Medulla oblongata (tissue), 1 donor: ENCODE data around the gene TMEM198.
A peak's percentile ranks its signal among the peaks of the same experiment; 100 is the strongest.

Experiments used
- DNase-seq: peaks from one replicate; pipeline ENCODE4 v3.0.0-alpha.2; 2015; ENCODE audit errors: extremely low spot score

Gene TMEM198

DNA sequence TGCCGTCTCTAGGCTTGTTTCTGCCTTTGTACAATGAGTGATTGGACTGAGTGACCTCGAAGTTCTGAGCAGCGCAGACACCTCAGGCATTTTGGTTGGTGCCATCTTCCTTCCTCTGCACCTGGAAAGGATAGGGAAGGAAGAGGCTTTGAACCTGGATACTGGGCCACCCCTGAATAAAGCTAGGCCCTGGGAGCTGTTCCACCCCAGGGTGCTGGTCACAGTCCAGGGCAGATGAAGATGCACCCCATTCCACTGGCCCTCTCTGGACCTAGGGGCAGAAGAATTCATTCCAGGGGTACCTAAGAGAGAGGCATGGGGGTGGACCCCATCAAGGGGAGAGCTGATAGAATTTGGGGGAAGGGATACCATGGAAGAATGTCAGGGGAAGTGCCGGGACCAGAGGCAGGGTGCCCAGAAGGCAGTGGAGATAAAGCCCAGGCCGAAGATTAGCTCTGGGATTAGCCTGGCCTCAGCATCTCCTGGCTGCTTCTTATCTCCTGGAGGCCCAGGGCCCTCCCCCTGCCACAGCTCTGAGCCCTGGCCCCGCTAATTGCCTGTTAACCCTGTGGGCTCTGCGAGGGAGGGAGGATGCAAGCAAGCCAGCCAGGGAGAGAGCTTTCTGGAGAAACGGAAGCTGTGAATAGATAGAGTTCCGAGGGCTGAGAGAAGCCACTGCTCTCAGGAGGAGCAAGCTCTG is 18.1 kb upstream of the TMEM198 start:
- no peak for DNase-seq

DNA sequence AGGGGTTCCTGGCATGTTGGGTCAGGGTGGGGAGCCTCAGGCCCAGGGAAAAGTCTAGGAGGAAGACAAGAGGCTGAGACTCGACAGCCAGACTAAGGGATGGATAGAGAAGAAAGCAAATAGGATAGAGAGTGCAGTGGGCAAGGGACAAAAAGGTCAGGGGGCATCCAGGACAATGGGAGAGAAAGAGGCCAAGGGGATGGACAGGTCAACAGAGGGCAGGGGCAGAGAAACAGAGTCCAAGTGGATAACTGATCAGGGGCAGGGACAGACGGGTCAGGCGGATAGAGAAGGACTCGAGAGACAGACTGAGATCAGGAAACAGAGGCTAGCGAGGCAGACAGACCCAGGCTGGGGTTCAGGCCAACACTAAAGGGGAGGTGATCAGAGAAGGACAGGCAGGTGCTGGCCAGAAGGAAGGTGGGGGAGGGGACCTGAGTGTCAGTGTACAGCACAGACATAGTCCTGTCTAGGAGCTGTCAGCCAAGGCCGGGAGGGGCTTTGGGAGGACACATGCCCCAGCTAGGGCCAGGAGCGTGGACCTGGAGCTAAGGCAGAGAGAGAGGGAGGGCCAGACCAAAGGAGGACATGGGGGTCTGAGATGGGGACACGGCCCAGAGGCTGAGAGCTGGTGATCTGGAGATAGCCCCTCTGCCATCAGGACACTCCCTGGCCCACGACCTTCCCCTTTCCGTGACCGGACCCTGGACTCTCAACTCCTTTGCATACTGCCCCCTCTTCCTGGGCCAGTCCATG is 17.3 kb upstream of the TMEM198 start:
- DNase-seq, result no peak

DNA sequence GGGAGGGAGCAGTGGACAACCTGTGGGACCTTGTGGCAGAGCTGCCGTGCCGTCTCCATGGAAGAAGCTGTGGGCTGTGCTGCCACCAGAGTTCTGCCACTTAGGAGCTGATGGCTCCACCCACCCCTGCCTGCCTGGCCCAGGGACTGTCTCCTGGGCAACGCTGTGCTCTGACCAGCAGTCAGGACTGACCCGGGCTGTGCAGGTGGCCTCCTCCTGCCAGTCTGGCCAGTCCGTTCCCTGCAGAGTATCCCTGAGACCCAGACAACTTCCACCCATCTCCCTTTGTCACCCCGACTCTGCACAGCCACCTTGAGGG is 16.8 kb upstream of the TMEM198 start:
- DNase-seq, result no peak

DNA sequence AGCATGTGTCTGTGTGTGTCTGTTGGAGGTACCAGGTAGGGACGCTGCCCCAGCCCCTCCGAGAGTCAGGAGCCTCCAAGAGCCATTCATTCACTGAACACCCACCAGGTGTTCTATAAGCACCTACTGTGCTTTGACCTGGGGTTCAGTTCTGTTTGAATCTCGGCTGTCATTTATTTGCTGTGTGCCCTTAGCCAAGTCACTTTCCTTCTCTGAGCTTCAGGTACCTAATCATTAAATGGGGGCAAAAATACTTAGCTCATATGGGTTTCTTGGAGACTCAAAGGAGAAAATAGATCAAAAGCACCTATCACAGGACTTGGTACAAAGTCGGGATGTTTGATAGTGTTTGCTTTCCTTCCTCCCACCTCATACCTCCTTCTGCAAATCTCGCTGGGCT is 16.4 kb upstream of the TMEM198 start:
- DNase-seq, result no peak

DNA sequence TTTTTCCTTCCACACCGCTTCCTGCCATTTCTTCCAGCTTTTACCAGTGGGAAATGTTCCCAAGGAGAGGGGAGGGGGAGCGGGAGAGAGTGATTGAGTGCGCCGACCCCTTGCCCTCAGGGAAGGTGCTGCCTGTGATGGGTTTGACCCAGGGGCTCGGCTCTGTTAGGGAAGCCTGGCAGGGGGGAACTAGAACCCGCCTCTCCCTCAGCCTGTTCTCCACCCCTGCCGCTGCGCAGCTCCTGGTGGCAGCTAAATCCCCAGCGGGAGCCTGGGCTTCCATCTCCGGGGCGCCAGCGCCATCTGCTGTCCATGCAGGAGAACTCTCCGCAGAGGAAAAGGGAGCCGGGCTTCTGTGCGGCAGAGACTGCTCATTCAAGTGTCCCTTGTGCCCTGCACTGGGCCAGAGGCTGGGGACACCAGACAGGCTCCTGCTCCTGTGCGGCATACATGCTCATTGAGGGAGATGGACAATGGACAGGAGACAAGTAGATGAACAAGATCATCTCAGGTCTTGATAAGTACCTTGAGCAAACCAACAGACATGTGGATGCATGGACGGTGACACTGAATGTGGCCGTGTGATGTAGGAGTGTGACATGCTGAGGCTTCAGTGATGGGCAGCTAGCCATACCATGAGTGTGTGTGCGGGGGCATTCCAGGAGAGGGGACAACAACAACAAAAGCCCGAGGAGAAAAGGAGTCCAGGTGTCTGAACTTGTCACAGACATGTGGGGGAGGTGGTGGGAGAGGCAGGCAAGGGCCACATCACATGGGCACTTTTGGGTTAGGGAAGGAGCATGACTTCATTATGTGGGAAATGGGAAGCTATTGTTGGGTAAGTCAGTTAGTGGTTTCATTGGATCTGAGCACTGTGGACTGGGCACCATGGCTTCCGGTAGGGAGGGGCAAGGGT is 13.5 kb upstream of the TMEM198 start:
- peak; percentile 91 for DNase-seq

DNA sequence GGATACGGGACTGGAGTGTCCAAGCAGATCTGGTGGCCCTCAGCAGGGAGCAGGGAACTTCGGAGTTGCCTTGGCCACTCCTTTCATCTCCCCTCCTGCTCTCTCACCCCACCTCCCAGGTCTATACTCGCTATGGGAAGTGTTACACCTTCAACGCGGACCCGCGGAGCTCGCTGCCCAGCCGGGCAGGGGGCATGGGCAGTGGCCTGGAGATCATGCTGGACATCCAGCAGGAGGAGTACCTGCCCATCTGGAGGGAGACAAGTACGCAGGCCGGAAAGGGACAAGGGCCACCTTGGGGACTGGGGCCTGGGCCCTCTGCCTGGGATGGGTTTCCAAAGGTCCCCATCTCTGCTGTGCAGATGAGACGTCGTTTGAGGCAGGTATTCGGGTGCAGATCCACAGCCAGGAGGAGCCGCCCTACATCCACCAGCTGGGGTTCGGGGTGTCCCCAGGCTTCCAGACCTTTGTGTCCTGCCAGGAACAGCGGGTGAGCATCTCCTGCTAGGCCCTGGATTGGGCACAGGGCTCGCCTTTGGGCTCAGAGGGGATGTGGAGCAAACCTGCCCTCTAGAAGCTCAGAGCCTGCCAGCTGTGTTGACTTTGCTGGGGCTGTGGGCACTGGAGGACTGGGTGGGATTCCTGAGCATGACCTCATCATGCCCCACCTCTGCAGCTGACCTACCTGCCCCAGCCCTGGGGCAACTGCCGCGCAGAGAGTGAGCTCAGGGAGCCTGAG is 12.0 kb upstream of the TMEM198 start:
- no peak for DNase-seq

DNA sequence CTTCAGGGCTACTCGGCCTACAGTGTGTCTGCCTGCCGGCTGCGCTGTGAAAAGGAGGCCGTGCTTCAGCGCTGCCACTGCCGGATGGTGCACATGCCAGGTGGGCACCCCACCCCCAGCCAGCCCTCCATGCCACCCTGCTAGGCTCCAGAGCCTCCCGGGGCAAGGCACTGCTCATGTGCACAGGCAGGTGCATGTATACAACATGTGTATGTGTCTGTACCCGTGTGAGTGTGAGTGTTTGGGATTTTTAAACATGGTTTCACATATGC is 11.5 kb upstream of the TMEM198 start:
- no peak for DNase-seq

DNA sequence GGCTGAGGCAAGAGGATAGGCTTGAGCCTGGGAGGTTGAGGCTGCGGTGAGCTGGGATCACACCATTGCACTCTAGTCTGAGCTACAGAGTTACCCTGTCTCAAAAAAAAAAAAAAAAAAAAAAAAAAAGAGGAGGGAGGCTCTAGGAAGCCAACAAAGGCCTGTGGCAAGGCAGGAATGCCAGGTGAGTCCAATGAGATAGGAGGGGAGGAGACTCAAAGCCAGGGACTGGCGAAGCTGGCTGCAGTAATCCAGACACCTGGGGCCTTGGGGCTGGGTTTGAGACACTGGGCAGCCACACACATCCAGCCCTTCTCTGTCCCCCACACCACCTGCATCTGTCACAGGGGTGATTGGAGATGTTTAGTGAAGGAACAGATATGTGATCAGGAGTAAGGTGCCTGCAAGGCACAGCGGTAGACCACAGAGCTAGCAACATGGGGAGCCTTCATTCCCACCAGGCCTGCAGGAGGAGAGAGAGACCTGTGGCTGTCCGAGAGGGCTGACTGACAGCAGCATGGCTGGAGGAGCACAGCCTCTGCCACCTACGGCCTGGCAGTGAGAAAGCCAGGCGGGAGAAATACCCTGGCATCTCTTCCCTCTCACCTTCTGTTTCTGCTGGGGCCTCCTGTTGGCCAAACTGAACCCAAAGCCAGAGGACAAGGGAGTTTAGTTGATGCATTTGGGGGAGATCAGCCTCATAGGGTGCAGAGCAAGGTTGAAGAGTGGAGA is 9.7 kb upstream of the TMEM198 start:
- DNase-seq, result no peak

DNA sequence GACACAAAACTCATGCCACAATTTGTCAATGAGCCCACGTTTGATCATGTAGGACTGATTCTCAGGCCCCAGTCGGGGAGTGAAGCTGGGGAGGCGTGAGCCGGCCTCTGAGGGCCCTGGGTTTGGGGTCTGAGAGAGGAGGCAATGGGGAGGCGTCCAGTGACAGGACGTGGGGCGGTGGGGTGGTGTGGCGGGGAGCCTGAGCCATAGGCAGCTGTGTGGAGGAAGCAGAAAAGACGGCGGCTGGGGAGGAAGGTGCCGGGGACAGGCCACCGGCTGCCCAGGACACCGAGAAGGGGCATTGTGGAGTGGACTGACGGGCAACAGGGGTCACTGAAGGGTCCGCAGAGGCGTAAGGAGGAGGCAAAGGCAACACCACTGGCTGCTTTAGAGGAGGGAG is 7.4 kb upstream of the TMEM198 start:
- no peak for DNase-seq

DNA sequence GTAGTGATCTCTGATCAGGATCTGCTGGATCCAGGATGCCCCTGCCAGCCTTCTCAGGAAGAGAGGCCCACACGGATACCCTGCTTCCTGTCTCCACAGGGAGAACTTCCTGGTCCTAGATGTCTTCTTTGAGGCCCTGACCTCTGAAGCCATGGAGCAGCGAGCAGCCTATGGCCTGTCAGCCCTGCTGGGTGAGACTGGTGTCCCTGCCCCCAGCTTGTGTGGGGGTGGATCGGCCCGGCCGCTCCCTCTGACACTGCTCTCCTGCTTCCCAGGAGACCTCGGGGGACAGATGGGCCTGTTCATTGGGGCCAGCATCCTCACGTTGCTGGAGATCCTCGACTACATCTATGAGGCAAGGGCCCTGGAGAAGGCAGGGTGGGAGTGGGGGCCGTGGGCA is 6.9 kb upstream of the TMEM198 start:
- no peak for DNase-seq

DNA sequence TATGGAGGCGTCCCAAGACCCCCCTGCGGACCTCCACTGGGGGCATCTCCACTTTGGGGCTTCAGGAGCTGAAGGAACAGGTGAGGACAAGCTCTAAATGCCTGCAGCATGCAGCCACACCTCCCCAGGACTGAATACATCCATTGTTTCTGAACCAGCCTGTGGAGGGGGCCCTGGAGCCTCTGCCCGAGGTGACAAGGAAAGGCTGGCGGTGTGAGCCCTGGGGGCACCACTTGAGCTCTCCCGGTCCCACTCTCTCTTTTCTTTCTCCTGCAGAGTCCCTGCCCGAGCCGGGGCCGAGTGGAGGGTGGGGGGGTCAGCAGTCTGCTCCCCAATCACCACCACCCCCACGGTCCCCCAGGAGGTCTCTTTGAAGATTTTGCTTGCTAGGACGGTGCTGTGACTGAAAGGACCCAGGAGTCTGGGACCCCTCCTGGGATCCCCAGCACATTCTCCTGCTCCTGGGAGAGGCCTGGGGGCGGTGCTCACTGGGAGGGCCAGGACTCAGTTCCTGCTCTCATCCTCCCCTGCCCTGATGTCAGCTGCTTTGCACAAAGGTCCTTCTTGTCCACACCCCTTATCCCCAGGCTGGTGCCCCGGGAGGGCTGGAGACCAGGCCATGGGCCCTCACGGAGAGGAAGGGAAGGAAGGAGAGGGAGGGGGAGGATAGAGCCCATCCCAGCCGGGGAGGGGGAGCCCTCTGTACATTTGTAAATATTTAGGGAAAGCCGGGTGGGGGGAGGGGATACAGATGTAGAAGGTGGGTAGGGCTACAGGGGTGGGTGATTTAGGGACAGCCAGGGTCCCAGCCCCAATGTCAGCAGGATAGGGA is 6.0 kb upstream of the TMEM198 start:
- peak; percentile 43 for DNase-seq

DNA sequence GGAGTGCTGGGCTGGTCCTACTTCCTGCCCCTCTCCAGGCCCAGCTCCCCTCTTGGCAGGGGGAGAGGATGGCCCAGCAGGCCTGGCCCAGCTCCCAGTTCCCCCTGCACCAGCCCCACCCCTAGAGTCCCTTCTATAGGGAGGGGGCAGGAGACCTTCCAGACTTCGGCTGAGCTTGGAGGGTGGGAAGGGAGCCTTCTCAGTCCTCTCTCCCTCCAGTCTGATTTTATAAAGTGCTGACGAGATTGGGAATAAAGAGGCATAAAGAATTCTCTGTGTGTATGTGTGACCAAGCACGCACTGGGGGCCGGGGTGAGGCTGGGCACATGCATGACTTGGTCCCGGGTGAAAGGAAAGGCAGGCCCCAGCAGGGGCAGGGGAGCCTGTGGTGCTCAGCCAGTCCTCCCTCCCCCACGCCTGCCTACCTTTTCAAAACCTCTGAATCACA is 5.3 kb upstream of the TMEM198 start:
- peak; percentile 38 for DNase-seq

DNA sequence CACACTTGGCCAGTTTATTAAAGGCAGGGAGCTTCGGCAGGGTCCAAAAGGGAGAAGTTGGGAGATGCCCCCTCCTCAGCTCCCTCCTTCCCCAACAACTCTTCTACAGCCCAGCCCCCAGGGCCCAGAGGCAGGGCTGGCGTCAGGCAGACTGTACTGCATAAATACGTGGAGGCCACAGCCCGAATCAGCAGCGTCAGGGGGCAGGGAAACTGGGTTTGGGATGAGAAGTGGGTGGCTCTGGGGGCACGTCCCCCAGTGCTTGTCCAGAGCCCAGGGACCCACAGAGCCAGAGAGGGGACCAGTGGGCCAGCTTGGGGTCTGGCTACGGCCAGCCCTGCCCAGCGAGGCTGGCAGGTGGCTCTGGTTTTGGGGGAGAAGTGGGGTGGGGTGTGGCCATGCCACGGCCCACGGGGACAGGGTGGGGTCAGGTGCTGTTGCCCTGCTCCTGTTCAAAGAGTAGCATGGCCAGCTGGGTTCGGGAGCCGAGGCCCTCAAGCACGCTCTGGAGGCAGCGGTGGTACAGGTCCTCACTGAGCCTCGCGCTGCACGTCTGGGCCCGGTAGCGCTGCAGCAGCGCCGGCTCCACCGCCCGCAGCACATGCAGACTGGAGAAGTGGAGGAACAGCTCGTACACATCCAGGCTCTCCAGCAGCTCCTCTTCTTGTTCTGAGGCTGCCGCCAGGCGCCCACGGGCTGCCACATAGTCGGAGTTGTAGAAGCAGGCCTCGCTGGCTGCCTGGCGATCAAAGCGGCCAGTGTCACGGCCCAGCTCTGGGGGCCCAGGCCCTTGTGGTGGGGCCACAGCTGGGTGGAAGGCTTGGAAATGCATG is 4.7 kb upstream of the TMEM198 start:
- DNase-seq, result no peak

DNA sequence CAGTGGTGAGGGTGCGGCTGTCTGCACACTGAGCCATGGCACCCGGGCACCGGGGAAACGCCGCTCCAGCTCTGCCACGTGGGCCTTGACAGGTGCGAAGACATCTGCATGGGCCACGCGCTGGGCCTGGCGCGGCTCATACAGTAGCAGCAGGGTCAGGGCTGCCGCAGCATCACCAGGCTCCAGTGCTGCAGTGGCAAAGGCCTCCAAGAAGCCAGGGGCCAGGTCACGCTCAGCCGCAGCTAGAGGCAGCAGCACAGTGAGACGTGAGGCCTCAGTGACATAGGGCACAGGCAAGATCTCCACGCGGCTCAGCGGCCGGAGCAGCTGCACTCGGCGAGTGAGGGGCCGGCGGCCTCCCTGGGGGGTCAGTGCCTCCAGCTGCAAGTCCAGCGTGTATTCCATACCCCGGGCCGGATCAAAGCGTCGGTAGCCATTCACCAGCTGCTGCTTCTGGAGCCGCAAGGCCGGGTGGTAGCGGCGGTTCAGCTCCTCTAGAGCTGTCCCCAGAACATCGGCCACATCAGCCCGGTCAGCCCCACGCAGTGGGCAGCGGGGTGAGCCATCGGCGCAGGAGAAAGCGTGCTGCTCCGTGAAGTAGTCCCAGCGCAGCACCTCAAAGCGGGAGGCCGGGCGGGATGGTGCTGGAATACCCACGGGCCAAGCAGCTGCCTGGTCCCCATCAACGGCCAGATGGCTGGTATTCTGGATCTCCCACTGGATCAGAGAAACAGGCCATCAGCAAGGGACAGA is 3.7 kb upstream of the TMEM198 start:
- DNase-seq, result no peak

DNA sequence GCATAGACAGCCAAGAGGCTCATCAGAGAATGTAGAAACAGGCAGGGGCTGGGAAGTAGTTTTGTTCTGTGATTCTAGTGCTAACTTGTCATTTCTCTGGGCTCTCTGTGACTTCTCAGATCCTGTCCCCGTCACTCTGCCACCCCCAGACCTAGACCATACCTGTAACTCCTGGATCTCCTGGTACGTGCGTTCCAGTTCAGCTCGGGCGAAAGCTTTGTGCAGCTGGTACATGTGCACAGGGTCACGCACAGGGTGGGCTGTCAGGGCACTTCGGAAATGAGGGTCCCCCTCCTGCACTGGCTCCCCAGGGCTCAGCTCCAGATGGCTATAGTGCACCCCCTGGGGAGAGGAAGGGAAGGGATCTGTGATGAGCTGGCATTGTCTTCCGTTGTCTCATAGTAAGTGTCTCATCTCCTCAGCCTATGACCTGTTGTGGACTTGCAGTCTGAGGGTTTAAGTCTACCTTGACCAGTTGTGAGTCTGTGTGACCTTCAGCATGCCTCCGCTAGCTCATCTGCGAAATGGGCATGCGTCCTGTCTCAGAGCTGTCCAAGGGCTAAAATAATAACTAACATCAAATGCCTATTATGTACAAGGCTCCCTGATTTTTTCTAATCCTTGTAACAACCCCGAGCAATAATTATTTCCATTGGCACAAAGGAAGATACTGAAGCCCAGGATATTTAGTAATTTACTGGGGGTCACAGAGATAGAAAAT is 2.9 kb upstream of the TMEM198 start:
- DNase-seq, result no peak

DNA sequence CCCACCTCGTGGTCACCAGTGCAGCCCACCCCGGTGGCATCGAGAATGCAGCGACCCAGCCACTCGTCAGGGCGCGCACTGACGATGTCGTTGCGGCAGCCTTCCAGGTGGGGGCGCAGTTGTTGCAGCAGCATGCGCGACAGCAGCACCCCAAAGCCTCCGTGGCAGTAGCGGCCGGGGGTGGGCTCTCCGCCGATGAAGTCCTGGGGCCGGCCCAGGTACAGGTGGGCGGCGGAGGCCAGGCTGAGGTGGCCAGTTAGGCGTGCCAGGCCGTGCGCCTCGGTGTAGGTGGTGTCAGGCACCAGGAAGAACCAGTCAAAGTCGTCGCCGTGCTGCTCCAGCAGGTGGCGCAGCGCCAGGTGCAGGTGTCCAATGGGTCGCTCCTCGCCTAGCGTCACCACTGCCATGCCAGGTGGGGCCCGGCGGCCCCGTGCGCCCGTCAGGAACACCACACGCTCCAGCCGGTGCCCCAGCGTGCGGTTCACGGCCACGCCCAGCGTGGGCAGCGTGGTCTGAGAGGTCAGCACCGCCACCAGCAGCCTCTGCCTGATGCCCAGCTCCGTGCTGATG is 2.1 kb upstream of the TMEM198 start:
- peak; percentile 62 for DNase-seq

DNA sequence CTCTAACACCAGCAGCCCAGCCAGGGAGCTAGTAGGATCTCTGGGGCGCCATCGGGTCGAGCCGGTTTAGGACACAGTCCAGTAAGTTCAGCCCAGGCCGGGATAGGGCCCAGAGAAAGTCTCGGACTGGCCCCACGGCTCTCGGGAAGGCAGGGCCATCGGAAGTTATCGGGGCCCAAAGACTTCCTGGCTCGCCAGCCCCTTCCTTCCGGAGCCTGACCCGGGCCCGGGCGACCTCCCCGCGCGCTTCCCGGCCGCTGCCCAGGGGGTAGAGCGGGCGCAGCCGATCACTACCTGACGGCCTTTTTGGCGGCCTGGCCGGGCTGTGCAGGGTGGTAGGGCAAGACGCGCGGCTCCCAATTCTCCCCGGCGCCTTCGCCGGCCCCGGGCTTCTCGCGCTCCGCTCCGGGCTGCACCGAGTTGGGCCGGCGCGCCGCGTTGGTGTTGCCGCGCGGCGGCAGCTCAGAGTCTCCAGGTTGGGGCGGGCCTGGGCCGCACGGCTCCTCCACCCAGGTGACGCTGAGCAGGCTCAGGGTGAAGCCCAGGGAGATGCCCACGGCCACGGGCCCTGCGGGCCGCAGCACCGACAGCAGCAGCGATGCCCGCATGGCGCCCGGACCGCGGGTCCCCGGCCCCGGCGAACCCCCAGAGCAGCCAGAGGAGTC is 765 bp upstream of the TMEM198 start:
- DNase-seq, result no peak
